ENCODE results near the gene TAF4.
"Not testable (repeated sequence)": the region's sequence is repeated elsewhere in the genome, so short reads cannot be mapped to it uniquely, and the experiment has no call there.

TAF4 gene

DNA sequence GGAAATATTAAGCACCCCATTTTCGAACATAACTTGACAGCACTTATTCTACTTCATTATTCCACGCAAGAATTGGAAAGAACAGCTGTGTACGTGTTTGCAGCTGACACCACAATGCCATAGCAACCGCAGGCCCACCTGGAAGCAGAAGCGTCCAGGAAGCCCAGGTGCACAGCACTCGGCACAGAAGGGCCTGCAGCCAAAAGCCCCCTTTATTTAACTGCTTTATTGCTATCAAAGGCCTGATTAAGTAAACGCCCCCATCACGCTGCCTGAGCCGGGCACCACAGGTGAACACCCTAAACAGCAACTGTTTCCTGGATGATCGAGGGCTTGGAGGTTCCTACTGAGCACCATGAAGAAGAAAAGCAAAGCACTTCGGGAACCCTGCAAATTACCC lies 6.3 kb downstream of the TAF4 start:
- in situ Hi-C loops (cut with HindIII; ENCODE audit: low sequenced_read_pairs) = no loop called here

DNA sequence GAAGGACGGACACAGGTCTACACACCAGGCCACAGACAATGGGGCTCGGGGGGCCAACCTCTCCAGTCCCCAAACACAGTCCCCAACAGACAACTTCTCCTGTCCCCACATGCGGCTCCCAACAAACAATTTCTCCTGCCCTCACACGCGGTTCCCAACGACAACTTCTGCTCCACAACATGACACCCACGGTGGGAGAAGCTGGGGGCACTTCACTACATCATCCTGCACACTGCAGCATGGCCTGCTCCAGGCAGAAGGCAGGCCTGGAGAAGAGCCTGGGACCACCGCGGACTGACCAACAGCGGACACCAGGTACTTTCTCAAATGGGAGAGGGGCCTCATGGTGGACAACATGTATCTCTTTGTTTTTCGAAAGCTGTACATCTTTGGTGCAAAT lies 6.7 kb downstream of the TAF4 start:
- in situ Hi-C loops (cut with HindIII; ENCODE audit: low sequenced_read_pairs) = no loop called here

DNA sequence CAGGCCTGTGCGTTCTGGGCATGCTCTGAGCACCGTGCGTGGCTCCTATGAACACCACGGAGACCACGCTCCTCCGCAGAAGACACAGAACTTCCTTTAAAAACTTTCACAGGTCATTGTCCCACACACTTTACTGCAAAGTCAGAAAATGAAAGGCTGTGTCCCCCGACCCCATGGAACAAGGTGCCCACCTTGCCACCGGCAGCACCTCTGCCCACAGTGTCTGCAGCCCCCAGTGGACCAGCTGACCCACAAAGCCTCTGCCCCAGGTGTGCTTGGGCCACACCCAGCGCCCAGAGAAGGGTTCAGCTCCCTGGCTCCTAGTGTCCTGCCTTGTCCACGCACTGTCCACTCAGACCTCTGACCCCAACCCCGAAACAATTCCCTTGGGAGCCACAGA lies 8.7 kb downstream of the TAF4 start:
- in situ Hi-C loops (cut with HindIII; ENCODE audit: low sequenced_read_pairs) = no loop called here

DNA sequence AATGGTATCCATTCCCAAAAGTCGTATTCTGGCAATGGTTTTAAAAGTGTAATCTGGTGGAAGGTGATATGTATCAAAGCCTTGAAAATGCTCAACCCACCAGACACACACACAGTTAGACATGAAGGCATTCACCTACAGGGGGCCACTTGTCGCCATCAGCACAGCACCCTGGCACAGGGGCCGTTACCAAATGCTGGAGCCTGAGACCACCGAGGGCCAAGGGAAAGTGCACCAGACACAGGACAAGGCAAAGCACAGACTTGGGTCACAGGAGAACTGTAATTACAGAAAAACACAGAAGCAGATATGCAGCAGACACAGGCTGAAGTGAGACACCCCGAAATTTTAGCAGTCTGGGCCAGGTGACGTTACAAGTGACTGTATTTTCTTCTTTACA lies 9.3 kb downstream of the TAF4 start:
- in situ Hi-C loops (cut with HindIII; ENCODE audit: low sequenced_read_pairs) = no loop called here

DNA sequence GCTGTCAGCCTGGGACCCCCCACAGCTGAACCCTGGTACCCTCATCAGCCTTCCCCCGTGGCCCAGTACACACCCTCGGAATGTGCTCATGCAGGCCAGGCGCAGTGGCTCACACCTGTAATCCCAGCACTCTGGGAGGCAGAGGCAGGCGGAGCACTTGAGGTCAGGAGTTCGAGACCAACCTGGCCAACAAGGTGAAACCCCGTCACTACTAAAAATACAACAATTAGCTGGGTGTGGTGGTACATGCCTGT lies 9.9 kb downstream of the TAF4 start:
- in situ Hi-C loops (cut with HindIII; ENCODE audit: low sequenced_read_pairs) = not testable (repeated sequence)

DNA sequence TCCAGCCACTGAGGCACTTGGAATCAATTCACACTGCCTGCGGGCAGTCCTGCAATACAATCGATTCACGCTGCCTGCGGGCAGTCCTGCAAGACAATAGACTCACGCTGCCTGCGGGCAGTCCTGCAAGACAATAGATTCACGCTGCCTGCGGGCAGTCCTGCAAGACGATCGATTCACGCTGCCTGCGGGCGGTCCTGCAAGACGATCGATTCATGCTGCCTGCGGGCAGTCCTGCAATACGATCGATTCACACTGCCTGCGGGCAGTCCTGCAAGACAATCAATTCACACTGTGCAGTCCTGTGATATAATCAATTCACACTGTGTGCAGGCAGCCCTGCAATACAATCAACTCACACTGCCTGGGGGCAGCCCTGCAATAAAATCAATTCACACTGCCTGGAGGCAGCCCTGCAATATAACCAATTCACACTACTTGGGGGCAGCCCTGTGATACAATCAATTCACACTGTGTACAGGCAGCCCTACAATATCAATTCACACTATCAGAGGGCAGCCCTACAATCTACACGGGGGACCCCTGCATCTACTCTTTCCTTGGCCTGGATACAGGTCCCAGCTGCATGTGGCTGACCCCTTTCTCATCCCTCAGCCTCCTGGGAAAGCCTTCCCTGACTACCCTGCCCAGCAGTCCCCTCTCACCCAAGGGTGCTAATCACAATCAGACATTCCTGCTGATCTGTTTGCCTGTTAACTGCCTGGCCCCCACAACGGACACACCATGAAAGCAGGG lies 10.4 kb downstream of the TAF4 start:
- in situ Hi-C loops (cut with HindIII; ENCODE audit: low sequenced_read_pairs) = no loop called here

DNA sequence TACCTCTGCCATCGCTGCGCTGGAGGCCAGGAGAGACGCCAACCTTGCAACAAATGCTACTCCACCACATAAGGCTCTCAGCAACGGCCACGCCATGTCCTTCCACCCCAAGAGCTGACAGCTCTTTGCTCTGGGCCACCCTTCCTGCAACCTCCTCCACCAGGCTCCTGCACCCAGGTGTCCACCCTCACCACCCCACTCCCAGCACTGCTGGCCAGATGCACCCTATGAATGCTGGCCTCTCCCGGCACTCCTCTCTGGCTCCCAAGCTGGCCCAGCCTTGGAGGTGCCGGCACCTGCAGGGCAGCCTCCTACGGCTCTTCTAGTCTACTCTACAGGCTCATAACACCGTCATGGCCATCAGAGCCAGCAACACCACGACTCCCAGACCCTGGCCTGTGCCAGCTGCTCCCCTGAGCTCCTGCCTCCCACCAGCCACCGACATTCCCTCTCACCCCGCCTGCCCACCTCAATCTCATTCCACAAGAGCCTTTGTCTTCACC lies 11.2 kb downstream of the TAF4 start:
- in situ Hi-C loops (cut with HindIII; ENCODE audit: low sequenced_read_pairs) = no loop called here

DNA sequence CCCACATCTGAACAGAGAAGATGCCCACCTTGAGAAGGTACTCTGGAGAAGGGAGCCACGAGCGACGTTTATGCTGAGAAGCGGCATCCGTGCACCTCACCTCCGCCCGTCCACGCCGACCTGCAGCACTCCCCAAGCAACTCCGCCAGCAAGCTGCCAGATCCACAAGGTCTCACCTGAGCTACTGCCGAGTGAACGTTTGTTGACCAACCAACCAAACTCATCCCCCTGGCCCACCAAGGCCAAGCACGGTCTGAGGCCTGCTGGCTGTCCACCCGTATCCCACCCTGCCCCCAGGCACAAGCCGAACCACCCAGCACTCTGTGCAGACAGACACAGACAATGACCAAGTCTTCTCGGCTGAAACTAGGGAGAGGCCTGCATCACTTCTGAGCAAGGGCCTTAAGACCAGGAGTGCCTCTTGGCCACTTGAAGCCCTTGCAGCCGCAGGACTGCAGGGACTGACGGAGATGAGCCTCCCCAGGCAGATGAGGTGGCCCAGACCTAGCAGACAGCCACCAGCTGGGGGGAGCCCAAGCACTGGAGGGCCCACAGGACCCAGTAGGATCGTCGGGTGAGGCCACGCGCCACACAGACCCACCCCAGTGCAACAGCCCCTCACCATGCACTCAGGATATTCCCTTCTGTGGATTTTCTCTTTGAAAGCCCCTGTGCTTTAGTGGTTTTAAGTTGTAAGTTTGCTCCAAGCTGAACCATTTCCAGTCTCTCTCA lies 12.1 kb downstream of the TAF4 start:
- in situ Hi-C loops (cut with HindIII; ENCODE audit: low sequenced_read_pairs) = no loop called here

DNA sequence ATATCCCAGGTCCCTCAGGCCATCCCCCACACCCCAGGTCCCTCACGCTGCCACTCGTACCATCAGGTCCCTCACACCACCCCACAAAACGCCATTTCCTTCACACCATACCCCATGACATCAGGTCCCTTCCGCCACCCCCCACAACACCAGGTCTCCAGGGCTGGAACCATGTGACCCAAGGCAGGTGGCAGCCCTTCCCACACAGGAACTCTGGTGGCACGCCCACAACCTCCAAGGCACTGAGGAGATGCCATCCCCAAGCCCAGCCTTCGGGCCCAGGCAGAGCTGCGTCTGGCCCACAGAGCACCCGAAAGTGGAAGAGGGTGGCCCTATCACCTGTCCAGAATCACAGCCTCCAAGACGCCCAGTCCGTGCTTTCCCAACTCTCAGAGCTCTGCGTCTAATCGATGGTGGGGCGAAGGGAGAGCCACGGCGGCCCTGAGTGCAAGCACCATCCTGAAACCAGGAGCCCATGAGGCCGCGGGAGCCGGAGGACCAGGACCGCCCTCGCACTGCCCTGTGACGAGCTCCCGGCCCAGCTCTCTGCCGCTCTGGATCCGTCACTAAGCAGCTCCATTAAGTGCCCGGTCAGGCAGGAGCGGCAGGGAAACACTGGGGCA lies 12.7 kb downstream of the TAF4 start:
- in situ Hi-C loops (cut with HindIII; ENCODE audit: low sequenced_read_pairs) = no loop called here

DNA sequence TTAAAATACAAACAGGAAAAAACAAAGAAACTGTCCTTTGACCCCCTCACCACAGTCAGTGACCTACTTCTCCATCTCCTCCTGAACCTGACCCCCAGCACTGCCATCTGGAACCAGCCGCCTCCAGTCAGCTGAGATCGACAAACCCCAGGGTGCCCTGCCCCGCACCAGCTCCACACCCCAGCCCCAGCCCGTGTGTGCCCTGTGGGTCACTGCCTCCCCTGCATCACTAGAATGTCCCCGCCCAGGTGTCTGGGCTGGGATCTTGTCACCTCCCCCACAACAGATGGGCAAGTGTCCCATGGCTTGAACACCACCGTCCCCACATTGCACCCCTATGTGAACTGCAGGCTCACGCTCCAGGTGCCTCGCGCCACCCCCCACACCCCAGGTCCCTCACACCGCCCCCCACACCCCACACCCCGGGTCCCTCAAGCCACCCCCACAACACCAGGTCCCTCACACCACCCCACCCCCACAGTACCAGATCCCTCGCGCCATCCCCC lies 13.3 kb downstream of the TAF4 start:
- in situ Hi-C loops (cut with HindIII; ENCODE audit: low sequenced_read_pairs) = no loop called here

DNA sequence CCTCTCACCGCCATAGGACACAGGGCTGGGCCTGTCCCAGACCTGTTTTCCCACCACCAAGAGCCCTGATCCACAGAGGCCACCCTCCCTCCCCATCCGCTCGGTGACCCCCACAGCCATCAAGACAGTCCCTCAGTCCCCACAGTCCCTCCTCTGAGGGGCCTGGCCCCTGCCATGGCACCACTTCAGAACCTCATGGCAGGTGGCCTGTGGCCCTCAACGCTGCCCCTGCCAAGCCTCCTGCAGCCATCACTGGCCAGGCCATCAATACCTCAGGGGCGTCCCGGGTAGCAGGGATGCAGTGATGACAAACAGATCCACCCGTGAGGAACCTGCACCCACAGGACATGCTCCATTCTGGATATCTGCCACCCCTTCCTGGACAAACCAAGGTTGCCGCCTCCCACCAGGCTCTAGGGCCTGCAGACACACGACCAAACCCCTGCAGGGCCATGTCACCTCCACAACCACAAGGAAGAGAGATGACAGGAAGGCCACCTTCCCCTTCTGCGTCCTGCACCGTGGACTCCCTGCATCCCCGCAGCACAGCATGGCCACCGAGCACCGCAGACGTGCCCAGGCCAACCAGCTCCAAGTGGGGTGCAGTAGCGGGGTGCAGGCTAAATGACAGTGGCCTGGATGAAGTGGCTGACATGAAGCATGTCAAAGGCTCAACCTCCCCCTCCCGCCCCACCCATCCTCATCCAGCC lies 14.0 kb downstream of the TAF4 start:
- in situ Hi-C loops (cut with HindIII; ENCODE audit: low sequenced_read_pairs) = no loop called here

DNA sequence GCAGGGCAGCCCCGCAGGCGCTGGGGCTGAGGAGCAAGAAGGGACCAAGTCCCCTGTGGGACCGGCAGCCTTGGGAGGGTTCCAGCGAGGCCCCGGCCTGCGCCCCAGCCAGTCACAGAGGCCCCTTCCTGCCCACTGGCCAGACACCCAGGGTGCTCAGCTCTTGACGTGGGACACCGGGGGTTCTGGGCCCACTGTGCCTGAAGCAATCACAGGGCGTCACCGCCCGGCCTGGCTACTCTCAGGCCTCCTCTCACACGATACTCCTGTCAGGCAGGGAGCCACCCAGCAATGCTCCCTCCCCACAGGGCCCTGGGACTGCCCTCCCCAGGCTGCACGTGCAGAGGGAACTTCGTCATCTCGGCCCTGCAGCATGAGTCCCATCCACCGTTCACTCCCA lies 14.5 kb downstream of the TAF4 start:
- in situ Hi-C loops (cut with HindIII; ENCODE audit: low sequenced_read_pairs) = no loop called here

DNA sequence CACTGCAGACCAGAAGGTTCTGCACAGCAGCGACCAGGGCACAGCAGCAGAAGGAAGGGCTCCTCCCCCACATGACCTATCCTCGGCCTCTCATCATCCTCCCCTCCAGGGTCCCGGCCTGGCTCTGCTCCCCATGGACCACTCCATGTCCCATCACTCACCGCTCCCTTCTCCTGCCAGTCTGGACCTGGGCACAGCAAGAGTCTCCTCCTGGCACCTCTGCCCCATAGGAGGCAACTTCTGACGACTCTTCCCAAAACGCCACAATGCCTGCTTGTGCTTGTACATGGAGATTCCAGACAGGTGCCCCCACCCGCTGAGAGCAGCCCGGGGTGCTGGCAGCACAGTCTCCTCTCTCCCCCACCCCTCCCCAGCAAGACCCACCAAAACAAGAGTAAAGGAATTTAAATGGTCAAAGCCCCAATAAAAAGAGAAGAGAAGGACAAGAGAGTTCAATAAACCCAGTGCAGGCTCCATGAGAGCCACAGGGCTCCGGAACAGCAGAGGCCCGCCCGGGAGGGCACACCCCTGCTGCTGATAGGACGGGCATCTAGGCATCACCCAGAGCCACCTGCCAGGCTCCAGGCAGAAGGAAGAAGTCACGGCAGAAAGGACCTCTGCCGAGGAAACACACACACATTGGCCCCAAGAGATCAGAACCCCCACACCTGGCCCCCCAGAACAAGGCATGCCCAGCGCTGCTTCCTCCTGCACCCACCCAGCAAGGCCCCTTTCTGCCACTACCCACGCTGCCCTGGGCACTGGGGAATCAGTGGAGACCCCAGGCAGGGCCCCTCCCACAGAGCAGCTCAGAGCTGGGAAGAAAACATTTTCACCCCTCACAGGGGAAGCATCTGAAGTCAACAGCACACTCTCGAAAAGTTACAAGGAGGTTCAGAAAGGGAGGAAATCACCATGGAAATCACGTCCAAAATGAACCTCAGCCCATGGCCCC lies 15.2 kb downstream of the TAF4 start:
- in situ Hi-C loops (cut with HindIII; ENCODE audit: low sequenced_read_pairs) = no loop called here

DNA sequence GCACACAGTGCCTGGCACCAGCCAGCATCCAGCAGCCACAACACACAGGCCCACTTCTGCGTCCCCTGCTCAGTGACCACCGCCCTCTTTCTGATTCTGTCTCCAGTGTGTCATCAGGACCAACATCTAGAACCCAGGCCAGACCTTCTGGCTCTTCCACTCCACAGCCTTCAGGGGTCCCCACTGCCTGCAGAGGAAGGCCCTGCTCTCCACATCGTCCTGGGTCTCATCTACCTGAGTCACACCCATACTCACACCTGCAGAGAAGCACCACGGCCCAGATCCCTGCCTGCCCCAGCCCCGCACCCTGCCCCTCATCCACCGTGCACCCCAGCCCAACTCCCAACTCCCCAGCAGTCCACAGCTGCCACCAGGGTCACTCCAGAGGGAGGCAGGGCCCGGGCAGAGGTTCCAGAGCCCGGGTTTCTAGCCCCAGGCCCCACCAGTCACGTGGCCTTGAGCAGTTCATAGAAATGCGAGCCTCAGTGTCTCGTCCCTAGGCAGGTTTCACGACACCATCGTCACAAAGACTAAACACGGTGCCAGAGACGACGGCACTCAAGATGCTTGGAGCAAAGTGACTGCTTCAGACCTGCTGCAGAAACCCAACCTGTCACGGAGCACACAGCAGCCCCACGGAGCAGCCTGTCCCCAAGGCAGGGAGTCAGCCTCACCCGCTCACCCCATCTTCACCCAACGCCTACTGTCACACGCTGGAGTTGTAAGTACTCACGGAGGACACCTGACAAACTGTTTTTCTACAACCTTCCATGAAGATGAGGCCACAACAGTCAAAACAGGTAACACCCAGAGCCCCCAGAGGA lies 16.1 kb downstream of the TAF4 start:
- in situ Hi-C loops (cut with HindIII; ENCODE audit: low sequenced_read_pairs) = no loop called here

DNA sequence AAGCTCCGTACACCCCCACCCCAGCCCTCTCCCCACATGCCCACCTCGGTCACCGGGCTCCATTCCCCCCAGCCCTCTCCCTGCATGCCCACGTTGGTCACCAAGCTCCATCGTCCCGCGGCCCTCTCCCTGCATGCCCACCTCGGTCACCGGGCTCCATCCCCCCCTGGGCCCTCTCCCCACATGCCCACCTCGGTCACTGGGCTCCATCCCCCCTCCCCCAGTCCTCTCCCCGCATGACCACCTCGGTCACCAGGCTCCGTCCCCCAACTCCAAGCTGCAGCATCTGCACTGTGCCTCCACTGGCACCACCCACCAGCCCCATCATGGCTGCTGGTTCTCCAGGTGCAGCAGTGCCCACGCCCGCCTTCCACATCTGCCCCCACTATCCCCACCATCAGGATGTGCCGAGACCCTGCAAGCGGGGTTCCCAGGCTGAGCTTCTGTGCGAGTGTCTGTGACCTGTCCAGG lies 16.8 kb downstream of the TAF4 start:
- in situ Hi-C loops (cut with HindIII; ENCODE audit: low sequenced_read_pairs) = no loop called here

DNA sequence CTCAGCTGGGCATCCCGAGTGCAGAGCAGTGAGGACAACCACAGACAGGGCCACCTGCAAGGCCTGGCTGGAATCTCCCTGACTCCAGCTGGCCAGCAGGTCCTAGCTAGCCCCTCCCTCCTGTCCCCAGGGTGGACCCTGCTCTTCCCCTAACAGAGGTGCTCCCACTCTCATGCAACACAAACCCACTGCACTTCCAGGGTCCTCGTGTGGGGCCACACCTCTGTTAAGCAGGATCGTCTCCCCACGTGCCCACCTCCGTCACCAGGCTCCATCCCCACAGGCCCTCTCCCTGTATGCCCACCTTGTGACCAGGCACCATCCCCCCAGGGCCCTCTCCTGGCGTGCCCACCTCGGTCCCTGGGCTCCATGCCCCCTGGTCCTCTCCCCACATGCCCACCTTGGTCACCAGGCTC lies 17.3 kb downstream of the TAF4 start:
- in situ Hi-C loops (cut with HindIII; ENCODE audit: low sequenced_read_pairs) = no loop called here

DNA sequence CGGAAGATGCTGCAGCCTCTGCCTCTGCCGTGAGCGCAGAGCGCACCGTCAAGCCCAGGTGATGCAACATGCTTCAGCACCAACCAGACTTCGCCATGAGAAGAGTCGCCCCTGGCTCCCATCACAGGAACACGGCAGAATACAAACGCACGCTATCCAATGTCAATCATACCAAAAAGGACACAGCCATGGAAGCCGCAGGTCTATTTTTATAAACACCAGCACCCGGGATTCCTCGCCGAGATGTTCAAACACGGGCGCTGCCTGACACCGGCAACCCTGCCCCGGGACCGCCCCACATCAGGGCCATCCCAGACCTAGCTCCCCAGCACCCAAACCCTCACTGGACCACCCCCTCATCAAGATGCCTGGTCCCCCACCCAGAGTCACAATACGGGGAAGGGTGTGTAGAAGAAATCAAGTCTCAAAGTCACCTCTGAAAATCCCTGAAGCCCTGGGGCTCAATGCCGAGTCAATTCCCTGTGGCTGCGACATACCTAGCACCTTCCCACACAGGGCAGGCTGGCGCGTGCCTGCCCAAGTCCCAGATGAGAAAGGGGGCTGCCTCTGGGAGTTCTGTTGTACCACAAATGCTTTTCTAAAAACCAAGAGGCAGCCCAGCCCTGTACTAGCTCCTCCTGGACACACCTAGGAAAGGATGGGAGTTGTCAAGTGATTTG lies 17.9 kb downstream of the TAF4 start:
- in situ Hi-C loops (cut with HindIII; ENCODE audit: low sequenced_read_pairs) = no loop called here

DNA sequence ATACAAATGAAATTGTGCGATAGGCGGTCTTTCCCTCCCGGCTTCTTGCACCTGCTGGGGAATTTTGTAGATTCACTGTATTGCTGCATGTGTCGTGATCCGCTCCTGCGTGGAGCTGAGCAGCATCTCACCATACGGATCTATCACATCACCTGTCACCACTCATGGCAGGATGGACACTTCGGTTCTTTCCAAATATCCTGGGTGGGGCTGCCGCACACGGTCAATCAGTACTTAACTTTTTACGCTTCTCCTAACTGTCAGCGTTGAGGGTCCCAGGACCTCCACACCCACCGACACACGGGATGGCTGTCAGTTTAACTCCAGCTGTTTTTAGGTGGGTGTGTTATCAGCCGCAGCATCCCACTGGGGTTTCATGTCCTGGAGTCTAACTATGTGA lies 19.2 kb downstream of the TAF4 start:
- in situ Hi-C loops (cut with HindIII; ENCODE audit: low sequenced_read_pairs) = no loop called here

Measured in DLD1 (cell line).